Sigmoid colon (tissue), 7 donors: ENCODE results near the gene HAUS8. TPM values are rescaled to one million over a fixed set of nuclear protein-coding genes. Genes with fewer than 3 reads are reported as not detected.
A peak's percentile ranks its signal among the peaks of the same experiment; 100 is the strongest.

ENCODE experiments used
- DNase-seq: peaks from one replicate; pipeline ENCODE4 v3.0.0-alpha.2; 2019
- H3K27ac ChIP-seq, 4 donors: fragments of 200-600 bp; sonication (generic); one replicate each; pipeline ENCODE4 v1.5.1; 2016 to 2019; ENCODE audit warnings: mild to moderate bottlenecking in 1 of 4
- H3K27me3 ChIP-seq, 3 donors: fragments of 200-600 bp; sonication (generic); one replicate each; pipeline ENCODE4 v1.5.1; 2019; ENCODE audit warnings: mild to moderate bottlenecking in 1 of 3
- H3K36me3 ChIP-seq, 4 donors: fragments of 200-600 bp; sonication (generic); one replicate each; pipeline ENCODE4 v1.5.1; 2016 to 2019
- H3K4me1 ChIP-seq, 4 donors: fragments of 200-600 bp; sonication (generic); one replicate each; pipeline ENCODE4 v1.5.1; 2017 to 2019
- H3K4me3 ChIP-seq, 4 donors: fragments of 200-600 bp; sonication (generic); one replicate each; pipeline ENCODE4 v1.5.1; 2017 to 2019; ENCODE audit warnings: mild to moderate bottlenecking in 2 of 4, moderate library complexity in 1 of 4
- H3K9me3 ChIP-seq, 4 donors: fragments of 200-600 bp in 3 of 4; sonication (generic) in 3 of 4; one replicate each; pipeline versions ENCODE4 v1.5.1 to v1.6.1; 2013 to 2019
- CTCF ChIP-seq, 4 experiments: fragments of 450-650 bp in 3 of 4; fragments of 200-600 bp in 1 of 4; IDR thresholded peaks; one replicate each; pipeline ENCODE4 v1.5.1; 2016 to 2019; ENCODE audit warnings: antibody characterized with exemption in 4 of 4, mild to moderate bottlenecking in 3 of 4, moderate library complexity in 2 of 4
- EP300 ChIP-seq, 4 donors: sonication (generic); formaldehyde crosslinking; IDR thresholded peaks; one replicate each; pipeline ENCODE4 v1.6.1; 2017; ENCODE audit warnings: antibody characterized with exemption in 4 of 4
- POLR2A ChIP-seq, 2 donors: fragments of 450-650 bp; IDR thresholded peaks; one replicate each; pipeline ENCODE4 v1.6.1; 2016; ENCODE audit warnings: antibody characterized with exemption in 2 of 2, mild to moderate bottlenecking in 2 of 2, moderate library complexity in 2 of 2
- POLR2AphosphoS5 ChIP-seq, 4 donors: sonication (generic); formaldehyde crosslinking; IDR thresholded peaks; one replicate each; pipeline ENCODE4 v1.6.1; 2017; ENCODE audit warnings: antibody characterized with exemption in 4 of 4
- WGBS, 2 donors: extraction: QIAGEN DNeasy Blood & Tissue Kit; methylation state at CpG; one replicate each; pipeline ENCODE4 v1.1.7; 2013; 5-methylcytosine and 5-hydroxymethylcytosine counted together
- intact Hi-C: fragments of 100-400 bp; cut with DNase I; formaldehyde crosslinking; loops from one replicate; pipeline ENCODE4 v1.15.1; 2023
- polyA plus RNA-seq, 3 donors: library from polyadenylated mRNA; stranded (reverse); fragments of 200-250 nt; gene quantifications; one replicate each; pipeline ENCODE4 v1.2.3, GENCODE V29; 2013
- total RNA-seq, 4 donors: library from RNA; depleted of rRNA; stranded (reverse); fragments of >200 nt; gene quantifications; one replicate each; pipeline ENCODE4 v1.1.0, GENCODE V29; 2016
- donor health status: healthy with polysubstance abuse.
- donor health status: Bipolar disorder and iron deficiency.
- donor health status: healthy.

Gene HAUS8
- total and polyA plus RNA-seq, 7 donors = 6.7 to 14.8 (median 10.4) TPM

DNA sequence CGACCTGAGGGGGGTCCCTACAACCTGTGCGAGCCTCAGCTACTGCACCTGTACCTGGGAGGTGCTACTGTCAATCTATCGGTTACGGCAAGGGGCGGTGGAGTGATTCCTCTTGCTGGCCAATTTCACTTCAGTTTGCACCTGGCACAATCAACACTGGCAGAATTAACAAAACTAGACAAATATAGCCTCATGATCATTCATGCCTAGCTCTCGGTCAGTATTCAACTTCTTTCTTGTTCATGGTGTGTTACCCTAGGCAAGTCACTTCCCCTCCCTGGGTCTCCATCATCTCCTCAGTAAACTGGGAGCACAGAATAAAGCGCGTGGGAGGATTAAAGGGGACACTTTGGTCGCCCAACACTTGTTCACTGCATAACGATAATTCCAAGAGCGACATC lies 618 bp downstream of the HAUS8 start:
- WGBS, 2 donors = 3 to 10% methylated on average over 11 of the region's 11 CpGs
- H3K27me3 ChIP-seq = no peaks in the 10 kb centered on the region
- no peak for TF ChIP-seq POLR2A (IDR thresholded peaks at IDR 0.05)
- no peak for TF ChIP-seq POLR2AphosphoS5 (IDR thresholded peaks at IDR 0.05)
- TF ChIP-seq CTCF (IDR thresholded peaks at IDR 0.05) = no peak
- TF ChIP-seq EP300 (IDR thresholded peaks at IDR 0.05) = no peak
- intact Hi-C loops = loop anchor here (1.0 kb wide), 1 partner anchor 152 kb away; the partner anchor contains the start of gene OCEL1
- peaks cover 0 to 14% (median 0%) of the 10 kb centered on the region in 4 donors for H3K36me3 ChIP-seq
- H3K4me1 ChIP-seq = peaks cover 0 to 47% (median 41%) of the 10 kb centered on the region in 4 donors
- DNase-seq = no peak
- no peaks in the 10 kb centered on the region for H3K9me3 ChIP-seq
- H3K4me3 ChIP-seq = peak overlapping the region; percentile 60 to 90 (median 76)
- peak overlapping the region; percentile 87 to 95 (median 90) for H3K27ac ChIP-seq

DNA sequence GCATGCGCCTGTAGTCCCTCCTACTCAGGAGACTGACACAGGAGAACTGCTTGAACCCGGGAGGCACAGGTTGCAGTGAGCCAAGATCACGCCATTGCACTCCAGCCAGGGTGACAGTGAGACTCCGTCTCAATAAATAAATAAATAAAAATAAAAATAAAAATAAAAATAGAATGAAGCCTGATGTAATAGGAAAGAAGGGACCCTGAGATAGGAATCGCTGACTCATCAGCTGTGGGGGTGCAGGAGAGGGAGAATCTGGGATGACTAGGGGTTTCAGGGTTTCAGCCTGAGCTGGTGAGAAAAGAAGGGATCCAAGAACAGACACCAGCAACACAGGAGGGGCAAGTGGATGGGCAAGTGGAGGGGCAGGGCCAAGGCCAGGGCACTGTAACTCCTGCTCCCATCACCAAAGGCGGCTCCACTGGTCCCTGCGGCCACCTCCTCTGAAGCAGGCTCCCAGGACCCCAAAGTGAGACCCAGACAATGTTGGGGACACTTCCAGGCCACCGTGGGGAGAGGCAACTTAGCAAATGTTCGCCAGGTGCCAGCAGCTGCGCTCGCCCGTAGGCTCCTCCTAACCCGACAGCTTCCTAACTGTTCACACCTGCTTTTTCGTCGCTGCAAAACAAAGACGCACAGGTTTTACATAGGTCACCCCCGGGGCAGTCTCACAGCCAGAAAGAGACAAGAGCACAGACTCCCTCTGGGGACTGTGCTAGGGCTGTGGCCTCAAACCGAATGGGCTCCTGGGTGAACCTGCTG lies 1.2 kb downstream of the HAUS8 start:
- TF ChIP-seq POLR2A (IDR thresholded peaks at IDR 0.05) = no peak
- TF ChIP-seq CTCF (IDR thresholded peaks at IDR 0.05) = no peak
- TF ChIP-seq POLR2AphosphoS5 (IDR thresholded peaks at IDR 0.05) = no peak
- TF ChIP-seq EP300 (IDR thresholded peaks at IDR 0.05) = no peak
- DNase-seq = no peak
- Histone ChIP-seq H3K36me3 (peaks cover 0 to 14% (median 0%) of the 10 kb centered on the region in 4 donors), H3K9me3 (no peaks in the 10 kb centered on the region), H3K4me1 (peaks cover 0 to 41% (median 35%) of the 10 kb centered on the region in 4 donors), H3K27ac (peak overlapping the region in 3 of 4 donors; percentile 87 to 95 (median 90)), H3K4me3 (peak overlapping the region; percentile 60 to 90 (median 76)), H3K27me3 (no peaks in the 10 kb centered on the region)
- 28 to 46% methylated on average over 18 of the region's 18 CpGs for WGBS, 2 donors
- intact Hi-C loops = no loop called here

GRCh38 chr19:17070912-17071311 lies 4.3 kb downstream of the HAUS8 start:
- TF ChIP-seq CTCF (IDR thresholded peaks at IDR 0.05) (no peak), POLR2AphosphoS5 (IDR thresholded peaks at IDR 0.05) (no peak), POLR2A (IDR thresholded peaks at IDR 0.05) (no peak), EP300 (IDR thresholded peaks at IDR 0.05) (no peak)
- Histone ChIP-seq H3K4me3 (no peak overlapping the region), H3K27ac (no peak overlapping the region), H3K27me3 (no peaks in the 10 kb centered on the region), H3K9me3 (no peaks in the 10 kb centered on the region), H3K4me1 (peaks cover 0 to 14% (median 9%) of the 10 kb centered on the region in 4 donors), H3K36me3 (peaks cover 0 to 20% (median 0%) of the 10 kb centered on the region in 4 donors)
- intact Hi-C loops = no loop called here
- 72 to 86% methylated on average over 7 of the region's 7 CpGs for WGBS, 2 donors
- DNase-seq = no peak

- 92 to 95% methylated on average over 12 of the region's 12 CpGs for WGBS, 2 donors
- intact Hi-C loops = no loop called here
- TF ChIP-seq POLR2AphosphoS5 (IDR thresholded peaks at IDR 0.05) (no peak), POLR2A (IDR thresholded peaks at IDR 0.05) (no peak), CTCF (IDR thresholded peaks at IDR 0.05) (no peak)
- H3K4me3 ChIP-seq = no peak overlapping the region
- H3K27ac ChIP-seq = no peak overlapping the region
- peaks cover 0 to 14% (median 9%) of the 10 kb centered on the region in 4 donors for H3K4me1 ChIP-seq
- H3K36me3 ChIP-seq = peaks cover 0 to 20% (median 0%) of the 10 kb centered on the region in 4 donors
- DNase-seq = no peak
- no peaks in the 10 kb centered on the region for H3K27me3 ChIP-seq
- no peaks in the 10 kb centered on the region for H3K9me3 ChIP-seq
Observed at GRCh38 chr19:17070421-17070820, 4.8 kb downstream of the HAUS8 start.
